ENCODE results near the gene LSM7.

LSM7 gene

GRCh38 chr19:2336528-2337328, 8.3 kb upstream of the LSM7 start:
- no peak for DNase-seq

- DNase-seq, result no peak
Measured at GRCh38 chr19:2335848-2336247, 7.5 kb upstream of the LSM7 start.

- no peak for DNase-seq
Measured at GRCh38 chr19:2334986-2335846, 6.8 kb upstream of the LSM7 start.

- DNase-seq, result no peak
Measured at GRCh38 chr19:2334426-2334825, 6.0 kb upstream of the LSM7 start.

GRCh38 chr19:2333807-2334211, 5.4 kb upstream of the LSM7 start:
- DNase-seq, result peak in 1 of 2 experiments; percentile 23

DNA sequence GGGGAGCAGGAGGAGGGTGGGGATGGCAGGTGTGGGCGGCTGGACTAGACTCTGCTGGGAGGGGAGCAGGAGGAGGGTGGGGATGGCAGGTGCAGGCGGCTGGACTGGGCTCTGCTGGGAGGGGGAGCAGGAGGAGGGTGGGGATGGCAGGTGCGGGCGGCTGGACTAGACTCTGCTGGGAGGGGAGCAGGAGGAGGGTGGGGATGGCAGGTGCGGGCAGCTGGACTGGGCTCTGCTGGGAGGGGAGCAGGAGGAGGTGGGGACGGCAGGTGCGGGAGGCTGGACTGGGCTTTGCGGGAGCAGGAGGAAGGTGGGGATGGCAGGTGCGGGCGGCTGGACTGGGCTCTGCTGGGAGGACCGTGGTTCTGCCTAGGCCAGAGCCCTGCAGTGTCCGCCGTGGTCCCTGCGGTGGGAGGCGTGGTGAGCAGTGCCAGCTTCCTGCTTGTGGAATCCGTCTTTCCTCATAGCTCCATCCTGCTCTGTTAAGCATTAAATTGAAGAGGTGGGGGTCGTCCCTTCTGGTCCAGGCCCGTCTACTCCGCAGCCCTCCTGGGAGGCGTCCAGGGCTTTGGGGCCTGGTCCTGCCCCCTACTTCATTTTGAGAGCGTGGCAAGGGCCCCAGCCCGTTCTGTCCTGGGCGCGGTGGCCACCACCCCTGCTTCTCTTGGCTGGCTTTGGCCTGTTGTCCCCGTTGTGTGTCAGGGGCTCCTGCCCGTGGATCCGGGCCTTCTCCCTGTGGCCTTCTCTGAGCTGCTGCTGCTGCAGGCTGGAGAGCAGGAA, 4.8 kb upstream of the LSM7 start:
- DNase-seq, result no peak

- no peak for DNase-seq
Measured at GRCh38 chr19:2332341-2333026, 4.1 kb upstream of the LSM7 start.

DNA sequence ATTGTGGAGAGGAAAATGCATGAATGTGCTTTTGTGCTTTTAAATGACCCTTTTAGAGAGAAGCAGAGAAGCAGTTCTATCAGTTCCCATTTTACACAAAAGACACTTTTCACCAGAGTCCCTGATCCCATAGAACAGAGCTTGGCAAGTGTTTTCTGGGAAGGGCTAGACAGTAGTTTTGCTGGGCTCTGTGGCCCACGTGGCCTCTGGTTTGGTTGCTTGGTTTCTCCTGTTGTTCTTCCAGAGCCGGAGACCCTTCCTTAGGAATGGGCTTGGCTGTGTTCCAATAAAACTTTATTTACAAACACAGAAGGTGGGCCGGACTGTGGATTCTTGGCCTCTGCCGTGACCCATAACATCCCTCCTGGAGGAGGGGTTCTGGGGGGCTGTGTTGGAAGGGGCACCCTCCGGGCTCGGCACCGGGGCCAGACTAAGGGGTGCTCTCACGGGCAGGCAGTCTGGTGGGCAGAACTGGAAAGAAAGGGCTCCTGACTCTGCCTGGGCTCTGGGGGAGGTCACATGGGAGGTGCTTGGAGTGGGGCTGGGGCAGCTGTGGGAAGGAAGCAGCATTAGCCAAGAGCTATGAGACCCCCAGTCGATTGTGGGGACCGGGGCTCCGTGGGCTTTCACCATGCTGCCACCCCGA, 3.3 kb upstream of the LSM7 start:
- no peak for DNase-seq

- no peak for DNase-seq
Measured at GRCh38 chr19:2330632-2331284, 2.4 kb upstream of the LSM7 start.

DNA sequence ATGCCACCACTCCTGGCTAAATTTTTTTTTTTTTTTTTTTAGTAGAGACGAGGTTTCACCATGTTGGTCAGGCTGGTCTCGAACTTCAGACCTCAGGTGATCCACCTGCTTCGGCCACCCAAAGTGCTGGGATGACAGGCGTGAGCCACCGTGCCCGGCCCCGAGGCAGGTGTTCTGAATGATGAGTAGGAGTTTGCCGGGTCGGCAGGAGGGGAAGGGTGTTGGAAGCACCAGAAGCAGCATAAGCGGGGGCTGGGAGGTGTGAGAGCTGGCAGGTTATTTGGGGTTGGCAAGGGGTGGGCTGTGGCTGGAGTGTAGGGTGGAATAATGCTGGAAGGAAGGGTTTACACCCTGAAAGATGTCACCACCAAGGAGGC, 1.9 kb upstream of the LSM7 start:
- DNase-seq, result no peak

GRCh38 chr19:2329501-2329916, 1.1 kb upstream of the LSM7 start:
- DNase-seq, result no peak

- no peak for DNase-seq
Measured at GRCh38 chr19:2329149-2329478, 728 bp upstream of the LSM7 start.

DNA sequence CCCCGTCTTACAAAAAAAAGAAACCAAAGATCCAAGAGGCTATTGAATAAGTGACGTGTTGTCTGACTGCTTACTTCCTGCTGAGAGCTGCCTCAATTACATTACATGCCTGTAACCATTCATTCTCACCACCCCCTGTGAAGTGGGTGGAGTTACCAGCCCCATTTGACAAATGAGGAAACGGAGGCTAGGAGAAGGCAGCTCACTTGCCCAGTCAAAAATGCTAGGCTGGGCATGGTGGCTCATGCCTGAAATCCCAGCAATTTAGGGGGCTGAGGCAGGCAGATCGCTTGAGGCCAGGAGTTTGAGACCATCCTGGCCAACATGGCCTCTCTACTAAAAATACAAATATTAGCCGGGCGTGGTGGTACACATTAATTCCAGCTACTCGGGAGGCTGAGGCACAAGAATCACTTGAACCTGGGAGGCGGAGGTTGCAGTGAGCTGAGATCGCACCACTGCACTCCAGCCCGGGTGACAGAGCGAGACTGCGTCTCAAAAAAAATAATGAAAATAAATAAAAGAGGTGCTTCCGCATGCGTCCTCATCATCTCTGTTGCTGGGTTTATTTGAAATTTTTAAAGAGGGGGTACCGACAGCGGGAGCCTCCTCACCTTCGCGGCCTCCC, 499 bp downstream of the LSM7 start:
- peak; percentile 48 to 66 for DNase-seq

GRCh38 chr19:2326699-2327360, 1.6 kb downstream of the LSM7 start:
- DNase-seq, result no peak

DNA sequence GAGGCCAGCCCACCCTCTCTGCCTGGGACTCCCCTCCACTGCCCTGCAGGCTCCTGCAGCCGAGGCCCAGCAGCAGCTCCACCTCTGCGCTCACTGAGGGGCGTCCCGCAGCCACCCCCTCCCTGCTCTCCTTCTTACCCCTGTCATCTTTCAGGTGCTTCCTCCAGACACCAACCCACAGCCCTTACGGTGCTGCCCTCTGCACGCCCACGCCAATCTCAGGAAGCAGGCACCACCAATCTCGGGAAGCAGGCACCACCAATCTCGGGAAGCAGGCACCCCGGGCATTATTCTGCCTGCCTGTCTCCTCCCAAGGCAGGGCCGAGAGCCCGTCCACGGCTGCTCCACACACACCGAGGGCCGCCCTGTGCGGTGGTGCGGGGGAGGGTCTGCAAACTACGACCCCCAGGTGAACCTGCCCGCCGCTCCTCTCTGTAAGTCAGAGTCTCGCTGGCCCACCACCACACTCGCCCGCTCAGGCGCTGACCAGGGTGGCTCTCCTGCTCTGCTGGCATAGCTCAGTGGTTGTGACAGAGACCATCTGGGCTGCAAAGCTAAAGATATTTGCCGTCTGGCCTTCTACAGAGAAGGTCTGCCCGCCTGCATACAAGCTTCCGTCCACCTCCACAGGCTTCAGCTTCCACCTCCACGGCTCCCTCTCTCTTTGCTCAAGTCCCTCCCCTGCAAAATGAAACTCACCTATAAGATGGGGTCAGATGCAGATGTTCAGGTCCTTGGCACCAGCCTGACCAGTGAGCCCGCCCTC, 2.9 kb downstream of the LSM7 start:
- DNase-seq, result no peak

- DNase-seq, result no peak
Measured at GRCh38 chr19:2324220-2324948, 4.0 kb downstream of the LSM7 start.

DNA sequence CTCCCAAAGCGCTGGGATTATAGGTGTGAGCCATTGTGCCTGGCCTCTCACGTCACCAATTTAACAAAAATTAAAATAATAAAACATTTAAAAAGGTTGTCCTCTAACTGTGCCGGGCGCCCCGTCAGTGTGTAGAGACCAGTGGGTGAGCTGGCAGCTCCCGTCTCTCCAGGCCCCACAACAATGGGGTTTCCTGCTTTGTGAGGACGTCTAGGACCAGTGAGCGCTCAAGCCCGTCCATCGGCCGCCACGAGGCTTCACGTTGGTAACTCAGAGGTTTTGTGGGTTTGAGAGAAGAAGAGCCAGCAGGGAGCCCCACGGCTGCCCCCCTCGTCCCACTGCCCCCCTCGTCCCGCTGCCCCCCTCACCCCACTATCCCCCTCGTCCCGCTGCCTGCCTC, 4.7 kb downstream of the LSM7 start:
- DNase-seq, result no peak

DNA sequence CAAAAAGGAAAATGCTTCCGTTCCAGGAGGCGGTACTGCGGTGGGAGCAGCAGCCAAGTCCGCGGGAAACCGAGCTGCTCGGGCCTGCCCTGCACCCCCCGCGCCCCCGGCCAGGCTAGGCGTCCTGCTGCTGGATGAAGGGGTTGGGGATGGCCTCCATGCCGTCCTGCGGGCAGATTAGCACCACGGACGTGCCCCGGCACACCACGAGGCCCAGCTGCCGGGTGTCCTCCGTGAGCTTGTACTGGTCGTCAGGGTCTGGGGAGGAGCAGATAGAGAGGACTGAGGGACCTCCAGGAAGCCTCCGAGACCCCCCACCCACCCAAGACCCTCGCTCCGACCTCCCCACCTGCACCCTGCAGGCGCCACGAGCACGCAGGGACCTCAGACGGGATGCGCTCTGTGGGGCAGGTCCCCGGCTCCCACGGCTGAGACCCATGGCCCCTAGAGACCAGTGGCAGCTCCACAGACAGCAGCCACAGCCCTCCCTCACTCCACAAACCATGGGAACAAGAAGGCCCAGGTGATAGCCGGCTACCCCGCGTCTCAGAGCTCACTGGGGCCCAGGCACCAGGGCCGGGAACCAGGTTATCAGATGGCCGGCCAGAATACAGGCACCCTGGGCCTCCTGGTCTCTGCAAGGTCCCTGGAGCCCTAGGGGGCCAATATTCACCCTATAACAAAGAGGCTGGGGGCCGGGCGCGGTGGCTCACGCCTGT, 6.7 kb downstream of the LSM7 start:
- no peak for DNase-seq

GRCh38 chr19:2320939-2321338, 7.4 kb downstream of the LSM7 start:
- no peak for DNase-seq

Data from Kasumi-1 (cell line).